ENCODE results near the gene ATXN7. TPM values are rescaled to one million over a fixed set of nuclear protein-coding genes. Genes with fewer than 3 reads are reported as not detected.

Gene ATXN7
- total and polyA plus RNA-seq, 2 of the 13 experiments (the other 11 are each of a cell fraction or from before 2014, with no cell fraction given) = 13.8 to 20.0 TPM

DNA sequence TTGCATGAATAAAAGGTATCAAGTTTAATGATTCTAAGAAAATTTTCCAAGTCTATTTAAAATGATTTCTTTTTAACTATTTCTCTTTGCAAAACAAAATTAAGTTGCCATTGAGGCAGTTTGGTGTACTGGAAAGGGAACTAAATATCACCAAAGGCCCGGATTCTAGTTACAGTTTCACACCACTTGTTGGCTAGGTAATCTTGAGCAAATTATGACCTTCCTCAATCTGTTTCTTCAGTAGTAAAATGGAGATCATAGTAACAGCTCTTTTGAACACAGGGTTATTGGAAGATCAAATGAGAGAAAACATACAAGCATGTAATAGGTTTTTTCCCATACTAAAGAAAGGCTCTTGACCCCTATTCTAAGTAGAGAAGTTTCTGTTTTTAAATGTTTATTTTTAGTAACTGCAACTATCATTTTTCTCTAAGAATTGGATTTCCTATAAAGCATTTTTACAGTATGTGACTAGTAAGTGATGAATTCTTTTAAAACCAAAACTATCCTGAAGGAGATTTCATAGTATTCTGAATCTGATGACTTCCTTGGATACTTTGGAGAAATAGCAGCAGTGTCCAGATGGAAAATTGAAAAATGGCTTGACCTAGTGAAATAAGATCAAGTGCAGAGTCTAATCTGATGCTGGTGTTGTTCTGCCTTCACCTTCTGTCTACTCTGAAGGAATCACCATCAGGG, 32.8 kb downstream of the ATXN7 start:
- no TSS peak for BruUV-seq (replicated peaks)
- Histone ChIP-seq H2AFZ (ENCODE audit: low read length) (no peak overlapping the region), H3K4me2 (ENCODE audit: low read depth, low read length) (no peak overlapping the region), H3K27me3 (ENCODE audit: control insufficient read depth in 1 of 2, insufficient read depth in 2 of 2, low read length in 2 of 2) (no peaks in the 10 kb centered on the region), H3K36me3 (replicated peaks in 1 of 2; ENCODE audit: control insufficient read depth in 1 of 2, insufficient read depth in 2 of 2, low read length in 2 of 2) (peaks cover 2 to 12% of the 10 kb centered on the region in 2 experiments; a peak in 2 of 5 replicates), H3K4me1 (ENCODE audit: insufficient read depth, low read length) (peaks cover 9% of the 10 kb centered on the region), H3K4me3 (replicated peaks in 1 of 3; ENCODE audit: insufficient read depth in 1 of 3, low read depth in 2 of 3, low read length in 3 of 3) (no peak overlapping the region), H3K79me2 (ENCODE audit: insufficient read depth, low read length) (no peaks in the 10 kb centered on the region), H3K27ac (ENCODE audit: extremely low read length, insufficient read depth, low read length) (no peak overlapping the region), H3K9ac (ENCODE audit: insufficient read depth, low read depth, low read length) (no peak overlapping the region), H4K20me1 (ENCODE audit: insufficient read depth, low read length) (no peaks in the 10 kb centered on the region; the same call in 1 of the 2 replicates), H3K9me3 (ENCODE audit: low read length) (no peaks in the 10 kb centered on the region)
- in situ Hi-C loops (cut with HindIII; ENCODE audit: extremely low pct_ligation_motif_present, low pct_unique_long_range_greater_than_20kb) = no loop called here
- DNase-seq (ENCODE audit: low spot score) (no peak), FAIRE-seq (no peak), ATAC-seq (no peak)
- 94% methylated on average over 1 of the region's 1 CpG for WGBS (ENCODE audit: low lambda C conversion rate)
- TF ChIP-seq POGZ (CRISPR knock-in tag; IDR thresholded peaks at IDR 0.05) = no peak
- no peak for TF ChIP-seq PCBP1 (IDR thresholded peaks at IDR 0.05; ENCODE audit: borderline replicate concordance, low read depth, low read length)
- no peak for TF ChIP-seq ZNF724P (CRISPR knock-in tag; IDR thresholded peaks at IDR 0.05; ENCODE audit: borderline replicate concordance)
- no peak for TF ChIP-seq NFIC (IDR thresholded peaks at IDR 0.05; ENCODE audit: low read length)
- TF ChIP-seq, protein P1, sequence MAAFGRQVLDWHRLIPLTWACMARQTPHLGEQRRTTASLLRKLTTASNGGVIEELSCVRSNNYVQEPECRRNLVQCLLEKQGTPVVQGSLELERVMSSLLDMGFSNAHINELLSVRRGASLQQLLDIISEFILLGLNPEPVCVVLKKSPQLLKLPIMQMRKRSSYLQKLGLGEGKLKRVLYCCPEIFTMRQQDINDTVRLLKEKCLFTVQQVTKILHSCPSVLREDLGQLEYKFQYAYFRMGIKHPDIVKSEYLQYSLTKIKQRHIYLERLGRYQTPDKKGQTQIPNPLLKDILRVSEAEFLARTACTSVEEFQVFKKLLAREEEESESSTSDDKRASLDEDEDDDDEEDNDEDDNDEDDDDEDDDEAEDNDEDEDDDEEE (CRISPR knock-in tag; IDR thresholded peaks at IDR 0.05) = no peak
- TF ChIP-seq ZFAT (CRISPR knock-in tag; conservative IDR thresholded peaks at IDR 0.05) = no peak
- TF ChIP-seq FOXC1 (CRISPR knock-in tag; IDR thresholded peaks at IDR 0.05; ENCODE audit: borderline replicate concordance) = no peak
- no peak for TF ChIP-seq ZNF549 (CRISPR knock-in tag; IDR thresholded peaks at IDR 0.05)
- TF ChIP-seq CEBPB (IDR thresholded peaks at IDR 0.05; ENCODE audit: borderline replicate concordance, low read depth, low read length) = no peak
- no peak for TF ChIP-seq ISX (CRISPR knock-in tag; conservative IDR thresholded peaks at IDR 0.05)
- no peak for TF ChIP-seq HNRNPH1 (optimal IDR thresholded peaks at IDR 0.05; ENCODE audit: low read depth, low read length)
- TF ChIP-seq ESRRA (CRISPR knock-in tag; IDR thresholded peaks at IDR 0.05; ENCODE audit: low read depth) = no peak
- TF ChIP-seq, protein P2, sequence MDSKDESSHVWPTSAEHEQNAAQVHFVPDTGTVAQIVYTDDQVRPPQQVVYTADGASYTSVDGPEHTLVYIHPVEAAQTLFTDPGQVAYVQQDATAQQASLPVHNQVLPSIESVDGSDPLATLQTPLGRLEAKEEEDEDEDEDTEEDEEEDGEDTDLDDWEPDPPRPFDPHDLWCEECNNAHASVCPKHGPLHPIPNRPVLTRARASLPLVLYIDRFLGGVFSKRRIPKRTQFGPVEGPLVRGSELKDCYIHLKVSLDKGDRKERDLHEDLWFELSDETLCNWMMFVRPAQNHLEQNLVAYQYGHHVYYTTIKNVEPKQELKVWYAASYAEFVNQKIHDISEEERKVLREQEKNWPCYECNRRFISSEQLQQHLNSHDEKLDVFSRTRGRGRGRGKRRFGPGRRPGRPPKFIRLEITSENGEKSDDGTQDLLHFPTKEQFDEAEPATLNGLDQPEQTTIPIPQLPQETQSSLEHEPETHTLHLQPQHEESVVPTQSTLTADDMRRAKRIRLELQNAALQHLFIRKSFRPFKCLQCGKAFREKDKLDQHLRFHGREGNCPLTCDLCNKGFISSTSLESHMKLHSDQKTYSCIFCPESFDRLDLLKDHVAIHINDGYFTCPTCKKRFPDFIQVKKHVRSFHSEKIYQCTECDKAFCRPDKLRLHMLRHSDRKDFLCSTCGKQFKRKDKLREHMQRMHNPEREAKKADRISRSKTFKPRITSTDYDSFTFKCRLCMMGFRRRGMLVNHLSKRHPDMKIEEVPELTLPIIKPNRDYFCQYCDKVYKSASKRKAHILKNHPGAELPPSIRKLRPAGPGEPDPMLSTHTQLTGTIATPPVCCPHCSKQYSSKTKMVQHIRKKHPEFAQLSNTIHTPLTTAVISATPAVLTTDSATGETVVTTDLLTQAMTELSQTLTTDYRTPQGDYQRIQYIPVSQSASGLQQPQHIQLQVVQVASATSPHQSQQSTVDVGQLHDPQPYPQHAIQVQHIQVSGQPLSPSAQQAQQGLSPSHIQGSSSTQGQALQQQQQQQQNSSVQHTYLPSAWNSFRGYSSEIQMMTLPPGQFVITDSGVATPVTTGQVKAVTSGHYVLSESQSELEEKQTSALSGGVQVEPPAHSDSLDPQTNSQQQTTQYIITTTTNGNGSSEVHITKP (CRISPR knock-in tag; IDR thresholded peaks at IDR 0.05; ENCODE audit: low read depth) = no peak
- TF ChIP-seq ETV6 (CRISPR knock-in tag; conservative IDR thresholded peaks at IDR 0.05) = no peak
- no peak for TF ChIP-seq ZFP90 (CRISPR knock-in tag; IDR thresholded peaks at IDR 0.05; ENCODE audit: borderline replicate concordance)
- no peak for TF ChIP-seq REPIN1 (CRISPR knock-in tag; IDR thresholded peaks at IDR 0.05; ENCODE audit: borderline replicate concordance, low read depth)
- no peak for TF ChIP-seq ZNF660 (CRISPR knock-in tag; IDR thresholded peaks at IDR 0.05; ENCODE audit: borderline replicate concordance, low read depth)
- TF ChIP-seq MATR3 (CRISPR knock-in tag; IDR thresholded peaks at IDR 0.05) = no peak
- ChIA-PET CTCF (ENCODE audit: low intra/inter-chr PET ratio, low total read pairs) (no interaction called here), POLR2A (no interaction called here)
- intact Hi-C loops (cut with micrococcal nuclease; ENCODE audit: unreplicated experiment) = no loop called here

Measured in HepG2 (cell line).